GM23248 (cell line): ENCODE measurements around the gene LRRC28.

Experiments
- EZH2 ChIP-seq: fragments of 200-600 bp; sonication (generic); IDR thresholded peaks from 2 replicates; pipeline ENCODE4 v1.6.1; 2018; ENCODE audit warnings: antibody characterized with exemption, mild to moderate bottlenecking; ENCODE audit not compliant: insufficient read depth, poor library complexity, severe bottlenecking
- EZH2phosphoT487 ChIP-seq: fragments of 200-600 bp; sonication (generic); IDR thresholded peaks from 2 replicates; pipeline ENCODE4 v1.6.1; 2018; ENCODE audit warnings: antibody characterized with exemption, moderate library complexity, mild to moderate bottlenecking, low read depth; ENCODE audit not compliant: insufficient read depth

DNA sequence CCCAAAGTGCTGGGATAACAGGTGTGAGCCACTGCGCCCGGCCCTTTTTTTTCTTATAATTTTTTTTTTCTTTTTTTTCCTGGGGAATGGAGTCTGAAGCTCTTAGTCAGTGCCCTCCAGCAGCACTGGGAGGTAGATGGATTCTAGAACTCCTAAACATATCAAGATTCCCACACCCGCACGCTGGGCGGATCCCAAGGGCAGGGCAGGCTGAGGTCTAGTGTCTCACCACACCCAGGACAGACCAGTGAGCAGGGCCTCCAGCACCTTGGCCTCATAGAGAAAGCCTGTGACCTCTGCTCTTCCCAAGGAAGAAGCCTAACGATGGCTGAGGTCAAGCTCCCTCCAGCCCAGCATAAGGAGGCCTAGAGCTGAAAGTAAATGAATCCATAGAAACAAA lies 160.8 kb downstream of the LRRC28 start:
- TF ChIP-seq EZH2 (no peak), EZH2phosphoT487 (no peak)
